Caco-2 (cell line): ENCODE results near the gene PRPF19. TPM values are rescaled to one million over a fixed set of nuclear protein-coding genes. Genes with fewer than 3 reads are reported as not detected.

Source experiments
- BruUV-seq: library from RNA; stranded (reverse); fragments of 400-500 nt; replicated peaks from 2 replicates; lab custom pipeline; 2021; lab: Mats Ljungman, UMichigan
- CTCF ChIA-PET: fragments of 300-600 bp; sonication (Branson Sonifier 250); formaldehyde crosslinking; loops from one replicate; lab custom pipeline; 2022; ENCODE audit warnings: antibody characterized with exemption; lab: Charles Lee
- POLR2A ChIA-PET: fragments of 300-600 bp; sonication (Branson Sonifier 250); formaldehyde crosslinking; loops from one replicate; lab custom pipeline; 2022; ENCODE audit warnings: antibody characterized with exemption; lab: Charles Lee
- DNase-seq, 2 experiments: peaks; one replicate each; pipeline versions ENCODE4 v3.0.0 to v3.0.0-alpha.2; 2020 to 2022
- H3K27me3 ChIP-seq: replicated peaks from 2 replicates; pipeline ENCODE4 v1.6.0; 2011; ENCODE audit warnings: low read length; ENCODE audit not compliant: control insufficient read depth, insufficient read depth
- H3K36me3 ChIP-seq: 2 replicates; pipeline ENCODE4 v1.5.1; 2011; ENCODE audit warnings: low read length; ENCODE audit not compliant: control insufficient read depth, insufficient read depth
- H3K4me1 ChIP-seq: fragments of 250-450 bp; sonication (Bioruptor Pico); 2 replicates; pipeline ENCODE4 v1.5.1; 2020; ENCODE audit warnings: mild to moderate bottlenecking
- H3K4me3 ChIP-seq: 2 replicates; pipeline ENCODE4 v1.5.1; 2011; ENCODE audit warnings: low read depth, mild to moderate bottlenecking, control low read depth, low read length
- H3K9me3 ChIP-seq: fragments of 250-450 bp; sonication (Bioruptor Pico); 2 replicates; pipeline ENCODE4 v1.5.1; 2020; ENCODE audit warnings: mild to moderate bottlenecking, moderate library complexity
- H3K27ac Mint-ChIP-seq: one replicate; pipeline ENCODE4 v1.8.0; 2022; ENCODE audit warnings: mixed read lengths; ENCODE audit not compliant: unreplicated experiment
- H3K27me3 Mint-ChIP-seq: one replicate; pipeline ENCODE4 v1.8.0; 2022; ENCODE audit warnings: mixed read lengths; ENCODE audit not compliant: insufficient read depth, unreplicated experiment
- H3K36me3 Mint-ChIP-seq: one replicate; pipeline ENCODE4 v1.8.0; 2022; ENCODE audit warnings: mild to moderate bottlenecking, mixed read lengths; ENCODE audit not compliant: insufficient read depth, unreplicated experiment
- H3K4me1 Mint-ChIP-seq: one replicate; pipeline ENCODE4 v1.8.0; 2022; ENCODE audit warnings: low read depth, mixed read lengths; ENCODE audit not compliant: unreplicated experiment
- H3K4me3 Mint-ChIP-seq: one replicate; pipeline ENCODE4 v1.8.0; 2022; ENCODE audit warnings: mild to moderate bottlenecking, moderate library complexity, mixed read lengths; ENCODE audit not compliant: unreplicated experiment
- H3K9me3 Mint-ChIP-seq: one replicate; pipeline ENCODE4 v1.8.0; 2022; ENCODE audit warnings: mixed read lengths; ENCODE audit not compliant: unreplicated experiment
- CTCF ChIP-seq, 2 experiments: fragments of 200-600 bp in 1 of 2; IDR thresholded peaks; 1 replicate in 1 of 2; 2 replicates in 1 of 2; pipeline versions ENCODE4 v1.5.1 to v1.8.0; 2011 to 2022; ENCODE audit warnings: antibody characterized with exemption in 1 of 2, control low read depth in 1 of 2, inconsistent platforms in 1 of 2, low read depth in 1 of 2, low read length in 1 of 2, mild to moderate bottlenecking in 1 of 2, moderate library complexity in 1 of 2; ENCODE audit not compliant: insufficient read depth in 1 of 2, severe bottlenecking in 1 of 2, unreplicated experiment in 1 of 2
- intact Hi-C: fragments of 100-400 bp; cut with micrococcal nuclease; formaldehyde crosslinking; loops from one replicate; pipeline ENCODE4 v1.10.0; 2022; ENCODE audit not compliant: unreplicated experiment
- total RNA-seq: library from RNA; stranded (reverse); gene quantifications from 2 replicates; pipeline ENCODE4 v1.2.3, GENCODE V29; 2022

The PRPF19 gene
- total RNA-seq, 1 experiment from 2014 or later: 183 TPM

GRCh38 chr11:60870276-60870675 is 36.1 kb downstream of the PRPF19 start:
- no peak for TF ChIP-seq CTCF (IDR thresholded peaks at IDR 0.05; ENCODE audit: insufficient read depth in 1 of 2, low read depth in 1 of 2, low read length in 1 of 2, severe bottlenecking in 1 of 2, unreplicated experiment in 1 of 2)
- H3K4me3 Mint-ChIP-seq: no peak overlapping the region
- no peaks in the 10 kb centered on the region for H3K9me3 Mint-ChIP-seq
- CTCF ChIA-PET: no interaction called here
- Histone ChIP-seq H3K4me1 (no peaks in the 10 kb centered on the region), H3K9me3 (no peaks in the 10 kb centered on the region), H3K36me3 (no peaks in the 10 kb centered on the region), H3K4me3 (no peak overlapping the region), H3K27me3 (no peaks in the 10 kb centered on the region)
- no peak for DNase-seq
- intact Hi-C loops: no loop called here
- H3K4me1 Mint-ChIP-seq: peaks cover 7% of the 10 kb centered on the region
- H3K27me3 Mint-ChIP-seq: no peaks in the 10 kb centered on the region
- H3K36me3 Mint-ChIP-seq: no peaks in the 10 kb centered on the region
- no peak overlapping the region for H3K27ac Mint-ChIP-seq
- POLR2A ChIA-PET: no interaction called here
- BruUV-seq: no TSS peak

- Mint-ChIP-seq H3K4me3 (no peak overlapping the region), H3K27ac (no peak overlapping the region), H3K9me3 (no peaks in the 10 kb centered on the region), H3K36me3 (no peaks in the 10 kb centered on the region), H3K27me3 (no peaks in the 10 kb centered on the region), H3K4me1 (peaks cover 7% of the 10 kb centered on the region)
- no peaks in the 10 kb centered on the region for H3K36me3 ChIP-seq
- ChIA-PET POLR2A (no interaction called here), CTCF (no interaction called here)
- no peaks in the 10 kb centered on the region for H3K4me1 ChIP-seq
- no peaks in the 10 kb centered on the region for H3K27me3 ChIP-seq
- no peak for DNase-seq
- no peak overlapping the region for H3K4me3 ChIP-seq
- intact Hi-C loops: no loop called here
- no peak for TF ChIP-seq CTCF (IDR thresholded peaks at IDR 0.05; ENCODE audit: insufficient read depth in 1 of 2, low read depth in 1 of 2, low read length in 1 of 2, severe bottlenecking in 1 of 2, unreplicated experiment in 1 of 2)
- H3K9me3 ChIP-seq: no peaks in the 10 kb centered on the region
- BruUV-seq: no TSS peak
Measured at GRCh38 chr11:60869451-60869825, 36.9 kb downstream of the PRPF19 start.

- BruUV-seq: no TSS peak
- ChIA-PET POLR2A (no interaction called here), CTCF (interaction anchor here (1.2 kb wide), 1 partner anchor 18 kb away, joined by 4 read pairs; no protein-coding TSS in a partner anchor)
- Mint-ChIP-seq H3K4me1 (peaks cover 7% of the 10 kb centered on the region), H3K27ac (no peak overlapping the region), H3K9me3 (no peaks in the 10 kb centered on the region), H3K4me3 (no peak overlapping the region), H3K27me3 (no peaks in the 10 kb centered on the region), H3K36me3 (no peaks in the 10 kb centered on the region)
- intact Hi-C loops: no loop called here
- no peak for TF ChIP-seq CTCF (IDR thresholded peaks at IDR 0.05; ENCODE audit: insufficient read depth in 1 of 2, low read depth in 1 of 2, low read length in 1 of 2, severe bottlenecking in 1 of 2, unreplicated experiment in 1 of 2)
- no peak overlapping the region for H3K4me3 ChIP-seq
- H3K9me3 ChIP-seq: no peaks in the 10 kb centered on the region
- H3K36me3 ChIP-seq: no peaks in the 10 kb centered on the region
- DNase-seq: no peak
- no peaks in the 10 kb centered on the region for H3K27me3 ChIP-seq
- H3K4me1 ChIP-seq: no peaks in the 10 kb centered on the region
Measured at GRCh38 chr11:60868682-60869450, 37.5 kb downstream of the PRPF19 start.
